Measurements from ENCODE around the gene CEP55. TPM values are rescaled to one million over a fixed set of nuclear protein-coding genes. Genes with fewer than 3 reads are reported as not detected.

The CEP55 gene
- total and polyA plus RNA-seq, 2 experiments from 2014 or later, result 14.9 to 21.5 TPM

- no peaks in the 10 kb centered on the region for H3K27me3 ChIP-seq (replicated peaks; ENCODE audit: insufficient read depth)
- DNase-seq, result no peak
- no peaks in the 10 kb centered on the region for H3K36me3 ChIP-seq (ENCODE audit: low read depth)
- H3K27ac ChIP-seq, result no peak overlapping the region
- no peak overlapping the region for H3K4me3 ChIP-seq
- no peak overlapping the region for H2AFZ ChIP-seq
- WGBS, 2 experiments (ENCODE audit: low coverage in 1 of 2, low lambda C conversion rate in 2 of 2, missing lambda C conversion rate in 2 of 2), result 97 to 100% methylated on average over 3 of the region's 3 CpGs
- H3K79me2 ChIP-seq (ENCODE audit: insufficient read depth), result peaks cover 17% of the 10 kb centered on the region
- H3K9me2 ChIP-seq (ENCODE audit: insufficient read depth), result no peaks in the 10 kb centered on the region
- no peak overlapping the region for H3K9ac ChIP-seq
- no peak overlapping the region for H3K4me2 ChIP-seq (ENCODE audit: unreplicated experiment)
- in situ Hi-C loops (cut with MboI), result no loop called here
- no peaks in the 10 kb centered on the region for H4K20me1 ChIP-seq (ENCODE audit: insufficient read depth)
- TF ChIP-seq EZH2phosphoT487 (IDR thresholded peaks at IDR 0.05; ENCODE audit: insufficient read depth, low read depth) (no peak), EZH2 (IDR thresholded peaks at IDR 0.05; ENCODE audit: insufficient read depth, poor library complexity, severe bottlenecking) (no peak)
- no peaks in the 10 kb centered on the region for H3K9me3 ChIP-seq (ENCODE audit: low read depth)
- no peaks in the 10 kb centered on the region for H3F3A ChIP-seq (ENCODE audit: insufficient read depth)
- H3K4me1 ChIP-seq (ENCODE audit: insufficient read depth), result peaks cover 5% of the 10 kb centered on the region; the same call in 1 of the 2 replicates
These were observed 3.2 kb upstream of the CEP55 start for GRCh38 chr10:93493162-93493561.

DNA sequence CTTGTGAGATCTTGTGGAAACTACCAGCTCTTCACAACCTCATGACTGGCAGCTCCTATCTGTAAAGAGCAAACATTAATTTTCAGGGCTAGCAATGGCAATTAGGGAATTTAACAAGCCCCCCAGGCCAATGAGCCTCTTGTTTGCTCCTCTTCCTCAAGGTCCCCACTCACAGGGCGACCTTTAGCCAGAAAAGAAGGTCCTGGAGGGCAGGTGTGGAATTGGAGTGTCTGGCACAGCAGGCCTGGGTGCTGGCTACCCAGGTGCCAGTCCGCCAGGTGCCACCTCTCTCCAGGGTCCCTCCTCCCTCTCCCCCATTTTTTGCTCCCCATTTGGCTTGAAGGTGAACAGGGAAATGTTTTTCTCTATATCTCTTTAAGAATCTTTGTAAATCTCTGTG lies 1.9 kb upstream of the CEP55 start:
- H3K27ac ChIP-seq, result no peak overlapping the region
- no peaks in the 10 kb centered on the region for H3K9me3 ChIP-seq (ENCODE audit: low read depth)
- no peaks in the 10 kb centered on the region for H3K27me3 ChIP-seq (replicated peaks; ENCODE audit: insufficient read depth)
- peaks cover 5% of the 10 kb centered on the region; the same call in 1 of the 2 replicates for H3K4me1 ChIP-seq (ENCODE audit: insufficient read depth)
- no peaks in the 10 kb centered on the region for H3F3A ChIP-seq (ENCODE audit: insufficient read depth)
- H3K4me3 ChIP-seq, result no peak overlapping the region
- peaks cover 30% of the 10 kb centered on the region for H3K79me2 ChIP-seq (ENCODE audit: insufficient read depth)
- WGBS, 2 experiments (ENCODE audit: low coverage in 1 of 2, low lambda C conversion rate in 2 of 2, missing lambda C conversion rate in 2 of 2), result 96 to 100% methylated on average over 2 of the region's 2 CpGs
- H2AFZ ChIP-seq, result peak overlapping the region; percentile 96
- no peak for TF ChIP-seq EZH2phosphoT487 (IDR thresholded peaks at IDR 0.05; ENCODE audit: insufficient read depth, low read depth)
- no peak for TF ChIP-seq EZH2 (IDR thresholded peaks at IDR 0.05; ENCODE audit: insufficient read depth, poor library complexity, severe bottlenecking)
- DNase-seq, result no peak
- in situ Hi-C loops (cut with MboI), result no loop called here
- no peak overlapping the region for H3K4me2 ChIP-seq (ENCODE audit: unreplicated experiment)
- H4K20me1 ChIP-seq (ENCODE audit: insufficient read depth), result no peaks in the 10 kb centered on the region
- no peaks in the 10 kb centered on the region for H3K9me2 ChIP-seq (ENCODE audit: insufficient read depth)
- H3K36me3 ChIP-seq (ENCODE audit: low read depth), result no peaks in the 10 kb centered on the region
- no peak overlapping the region for H3K9ac ChIP-seq

GRCh38 chr10:93495654-93496321 lies 624 bp upstream of the CEP55 start:
- H3K4me1 ChIP-seq (ENCODE audit: insufficient read depth), result peaks cover 5% of the 10 kb centered on the region; the same call in 1 of the 2 replicates
- DNase-seq, result peak; percentile 74
- H4K20me1 ChIP-seq (ENCODE audit: insufficient read depth), result no peaks in the 10 kb centered on the region
- TF ChIP-seq EZH2phosphoT487 (IDR thresholded peaks at IDR 0.05; ENCODE audit: insufficient read depth, low read depth), result no peak
- TF ChIP-seq EZH2 (IDR thresholded peaks at IDR 0.05; ENCODE audit: insufficient read depth, poor library complexity, severe bottlenecking), result no peak
- H2AFZ ChIP-seq, result peak overlapping the region; percentile 96
- H3K9me3 ChIP-seq (ENCODE audit: low read depth), result no peaks in the 10 kb centered on the region
- no peaks in the 10 kb centered on the region for H3F3A ChIP-seq (ENCODE audit: insufficient read depth)
- peaks cover 42% of the 10 kb centered on the region for H3K79me2 ChIP-seq (ENCODE audit: insufficient read depth)
- peak overlapping the region; percentile 94 for H3K4me2 ChIP-seq (ENCODE audit: unreplicated experiment)
- no peaks in the 10 kb centered on the region for H3K27me3 ChIP-seq (replicated peaks; ENCODE audit: insufficient read depth)
- in situ Hi-C loops (cut with MboI), result no loop called here
- H3K36me3 ChIP-seq (ENCODE audit: low read depth), result no peaks in the 10 kb centered on the region
- H3K27ac ChIP-seq, result peak overlapping the region; percentile 62
- no peaks in the 10 kb centered on the region for H3K9me2 ChIP-seq (ENCODE audit: insufficient read depth)
- H3K9ac ChIP-seq, result peak overlapping the region; percentile 79
- peak overlapping the region; percentile 88 for H3K4me3 ChIP-seq
- 1 to 2% methylated on average over 28 of the region's 28 CpGs for WGBS, 2 experiments (ENCODE audit: low coverage in 1 of 2, low lambda C conversion rate in 2 of 2, missing lambda C conversion rate in 2 of 2)

GRCh38 chr10:93498166-93498565 lies 1.8 kb downstream of the CEP55 start:
- Histone ChIP-seq H3K9me3 (ENCODE audit: low read depth) (no peaks in the 10 kb centered on the region), H4K20me1 (ENCODE audit: insufficient read depth) (no peaks in the 10 kb centered on the region), H3K27ac (no peak overlapping the region), H3K27me3 (replicated peaks; ENCODE audit: insufficient read depth) (no peaks in the 10 kb centered on the region), H2AFZ (peak overlapping the region; percentile 33; the same call in 1 of the 2 replicates), H3K4me2 (ENCODE audit: unreplicated experiment) (no peak overlapping the region), H3F3A (ENCODE audit: insufficient read depth) (0 out of 2 replicates have a peak, but pooled peaks cover 3% of the 10 kb centered on the region), H3K79me2 (ENCODE audit: insufficient read depth) (peaks cover 49% of the 10 kb centered on the region), H3K9ac (no peak overlapping the region), H3K4me1 (ENCODE audit: insufficient read depth) (peaks cover 11% of the 10 kb centered on the region), H3K9me2 (ENCODE audit: insufficient read depth) (no peaks in the 10 kb centered on the region), H3K36me3 (ENCODE audit: low read depth) (no peaks in the 10 kb centered on the region), H3K4me3 (no peak overlapping the region)
- TF ChIP-seq EZH2 (IDR thresholded peaks at IDR 0.05; ENCODE audit: insufficient read depth, poor library complexity, severe bottlenecking) (no peak), EZH2phosphoT487 (IDR thresholded peaks at IDR 0.05; ENCODE audit: insufficient read depth, low read depth) (no peak)
- DNase-seq, result no peak
- in situ Hi-C loops (cut with MboI), result no loop called here
- WGBS, 2 experiments (ENCODE audit: low coverage in 1 of 2, low lambda C conversion rate in 2 of 2, missing lambda C conversion rate in 2 of 2), result 74 to 75% methylated on average over 5 of the region's 5 CpGs
